NK-92 (cell line): ENCODE data around the gene FBF1.
"Not testable (repeated sequence)": the region's sequence is repeated elsewhere in the genome, so short reads cannot be mapped to it uniquely, and the experiment has no call there.

Experiments
- DNase-seq: peaks from one replicate; lab custom pipeline; 2025; ENCODE audit not compliant: unreplicated experiment; lab: John Stamatoyannopoulos, UW

The FBF1 gene

DNA sequence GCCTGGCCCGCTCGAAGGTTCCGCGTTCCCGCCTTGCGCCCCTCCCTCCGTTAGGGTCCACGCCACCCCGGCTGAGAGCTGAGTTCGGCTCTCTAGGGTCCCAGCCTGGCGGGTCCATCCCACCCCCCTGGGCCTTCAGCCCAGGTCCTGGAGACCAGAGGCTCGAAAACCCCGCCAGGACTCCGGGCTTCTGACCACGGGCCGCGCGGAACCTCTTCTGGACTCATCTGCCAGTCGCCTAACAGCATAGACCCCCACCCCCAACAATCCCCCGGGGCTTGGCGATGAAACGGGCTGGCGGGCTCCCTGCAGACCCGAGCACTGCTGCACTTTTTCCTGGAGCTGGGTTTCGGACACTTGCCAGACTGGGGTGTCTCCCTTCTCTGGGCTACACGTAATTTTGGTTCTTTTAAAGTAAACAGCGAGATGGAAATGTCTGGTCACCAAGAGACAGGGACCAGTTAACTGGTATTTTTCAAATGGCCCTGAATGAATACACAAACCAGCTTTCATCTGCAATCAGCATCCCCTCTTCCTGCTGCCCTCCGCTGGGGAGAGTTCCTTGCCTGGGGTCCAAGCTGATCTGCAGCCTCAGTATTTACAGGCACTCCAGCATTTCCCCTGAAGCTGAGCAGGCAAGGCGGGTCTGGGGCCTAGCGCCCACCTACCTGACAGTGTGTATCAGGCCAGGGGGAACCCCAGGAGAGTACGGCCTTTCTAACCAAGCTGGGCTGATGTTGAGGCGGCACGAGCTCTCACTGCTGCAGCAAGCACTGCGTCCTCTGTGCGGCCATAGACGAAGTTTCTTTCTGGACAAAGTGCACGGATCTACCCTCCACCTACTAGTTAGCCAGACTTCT is 43.5 kb downstream of the FBF1 start:
- DNase-seq, result no peak

DNA sequence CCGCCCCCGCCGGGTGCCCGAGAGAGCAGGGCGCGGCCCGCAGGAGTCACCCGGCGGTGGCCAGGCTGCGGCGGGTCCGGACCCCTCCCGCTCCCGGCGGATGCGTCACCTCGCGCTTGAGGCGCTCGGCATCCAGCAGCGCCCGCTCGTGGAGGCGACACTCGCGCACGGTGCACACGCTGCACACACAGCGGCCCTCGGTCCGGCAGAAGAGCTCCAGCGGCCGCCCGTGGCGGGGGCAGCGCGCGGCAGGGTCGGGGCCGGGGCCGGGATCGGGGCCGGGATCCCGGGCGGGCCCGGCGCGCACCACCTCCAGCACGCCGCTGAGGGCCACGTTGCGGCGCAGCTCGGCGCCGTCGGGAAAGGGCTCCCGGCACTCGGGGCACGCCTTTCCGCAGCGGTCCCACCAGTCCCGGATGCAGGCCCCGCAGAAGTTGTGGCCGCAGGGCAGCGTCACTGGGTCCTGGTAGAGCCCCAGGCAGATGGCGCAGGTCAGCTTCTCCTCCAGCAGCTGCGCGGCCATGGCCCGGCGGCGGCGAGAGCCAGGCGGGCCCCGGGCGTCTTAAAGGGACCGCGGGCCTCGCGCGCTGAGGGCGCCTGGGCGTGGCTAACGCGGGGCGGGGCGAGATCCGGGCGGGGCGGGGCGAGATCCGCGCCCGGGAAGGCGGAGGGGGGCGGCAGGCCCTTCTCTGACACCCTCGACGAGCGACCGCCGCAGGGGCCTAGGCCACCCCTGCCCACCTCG is 44.3 kb downstream of the FBF1 start, which contains the start of gene TRIM65:
Gene TRIM65, minus strand, starts transcription at position 537 of the 745 bp plus-strand sequence. Its CDS starts 14 bp downstream, at position 523.
- no peak for DNase-seq

DNA sequence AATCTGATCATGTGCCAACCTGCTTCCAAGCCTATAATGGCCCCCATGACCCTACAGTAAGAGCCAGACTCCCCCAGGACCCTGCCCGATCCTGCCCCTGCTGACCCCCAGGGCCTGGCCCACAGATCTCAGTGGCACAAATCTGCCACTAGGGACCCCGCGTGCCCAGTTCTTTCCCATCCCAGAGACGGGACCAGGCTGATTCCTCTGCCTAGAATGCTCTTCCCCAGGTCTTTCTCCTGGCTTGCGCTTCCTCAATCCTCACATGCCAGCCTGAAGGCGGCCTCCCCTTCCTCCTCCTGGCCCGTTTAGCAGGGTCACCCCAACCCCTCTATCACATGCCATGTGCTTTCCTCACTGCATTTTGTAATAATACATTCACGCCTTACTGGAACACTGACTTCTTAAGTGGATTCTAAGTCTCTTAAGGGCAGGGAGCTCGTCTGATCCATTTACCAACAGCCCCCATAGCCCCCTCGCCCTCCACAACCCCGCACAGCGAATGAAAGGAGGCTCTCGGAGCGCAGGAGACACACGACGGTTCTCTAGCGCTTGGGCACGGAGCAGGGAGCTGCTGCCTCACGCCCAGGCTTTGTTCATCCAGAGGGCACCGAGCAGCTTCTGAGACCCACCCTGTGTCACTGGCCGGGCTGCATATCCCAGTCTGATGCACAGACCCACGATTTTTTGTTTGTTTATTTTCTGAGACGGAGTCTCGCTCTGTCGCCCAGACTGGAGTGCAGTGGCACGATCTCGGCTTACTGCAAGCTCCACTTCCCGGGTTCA is 45.3 kb downstream of the FBF1 start:
- no peak for DNase-seq

DNA sequence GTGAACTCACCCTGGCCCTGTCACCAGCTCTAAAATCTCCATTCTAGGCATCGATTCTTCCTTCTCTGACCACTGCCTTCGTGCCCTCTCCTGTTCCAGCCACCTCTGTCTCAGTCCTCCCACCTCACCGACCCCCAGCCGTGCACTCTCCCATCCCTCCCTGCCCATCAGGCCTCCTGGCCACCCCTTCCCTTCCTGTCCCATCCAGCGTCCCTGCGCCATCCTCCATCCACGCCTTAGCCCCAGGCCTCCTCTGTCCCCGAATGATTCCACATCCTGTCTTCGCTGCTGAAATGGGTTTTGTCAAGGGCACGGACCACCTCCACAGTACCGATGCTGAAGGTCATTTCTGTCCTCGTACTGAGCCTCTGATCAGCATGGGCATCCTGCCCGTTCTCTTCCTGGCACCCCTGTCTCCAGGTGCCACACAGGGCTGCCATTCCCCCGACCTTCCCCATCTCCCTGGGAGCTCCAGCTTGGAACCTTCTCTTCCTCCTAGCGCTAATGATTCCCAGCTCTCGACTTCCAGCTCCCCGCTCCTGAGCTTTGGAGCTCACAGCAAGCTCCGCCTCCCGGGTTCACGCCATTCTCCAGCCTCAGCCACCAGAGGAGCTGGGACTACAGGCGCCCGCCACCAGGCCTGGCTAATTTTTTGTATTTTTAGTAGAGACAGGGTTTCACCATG is 46.7 kb downstream of the FBF1 start:
- no peak for DNase-seq

DNA sequence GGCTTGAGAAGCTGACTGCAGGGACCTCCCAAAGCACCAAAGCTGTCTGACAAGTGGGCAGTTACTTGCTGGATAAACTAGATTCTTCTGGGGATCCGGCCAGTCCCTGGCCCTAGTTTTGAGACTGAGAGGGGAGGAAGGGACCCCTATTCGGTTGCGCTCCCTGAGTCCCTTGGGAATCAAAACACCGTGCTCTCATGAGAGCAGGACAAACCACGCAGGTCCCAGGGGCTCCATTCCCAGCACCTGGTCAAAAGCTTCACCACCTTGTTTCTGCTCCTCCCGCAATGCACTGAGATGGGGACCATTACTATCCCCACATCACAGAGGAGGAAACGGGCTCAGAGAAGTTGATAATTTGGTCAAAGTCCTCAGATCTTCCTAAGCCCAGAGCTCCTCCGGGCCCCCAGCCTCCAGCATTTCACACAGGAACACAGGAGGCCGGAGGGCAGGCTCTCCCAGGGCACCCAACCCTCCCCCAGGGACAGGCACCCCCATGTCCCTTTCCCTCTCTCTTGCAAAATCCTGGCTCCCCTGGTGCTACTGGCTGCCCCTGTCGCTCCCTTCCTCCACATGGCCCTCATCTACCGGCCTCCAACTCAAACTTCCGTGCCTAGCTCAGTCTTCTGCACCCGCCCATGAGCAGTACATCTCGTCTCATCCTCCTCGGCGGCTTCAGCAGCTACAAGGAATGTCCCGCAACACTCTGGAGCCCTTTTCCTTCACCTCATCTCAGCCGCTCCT is 47.4 kb downstream of the FBF1 start:
- no peak for DNase-seq

DNA sequence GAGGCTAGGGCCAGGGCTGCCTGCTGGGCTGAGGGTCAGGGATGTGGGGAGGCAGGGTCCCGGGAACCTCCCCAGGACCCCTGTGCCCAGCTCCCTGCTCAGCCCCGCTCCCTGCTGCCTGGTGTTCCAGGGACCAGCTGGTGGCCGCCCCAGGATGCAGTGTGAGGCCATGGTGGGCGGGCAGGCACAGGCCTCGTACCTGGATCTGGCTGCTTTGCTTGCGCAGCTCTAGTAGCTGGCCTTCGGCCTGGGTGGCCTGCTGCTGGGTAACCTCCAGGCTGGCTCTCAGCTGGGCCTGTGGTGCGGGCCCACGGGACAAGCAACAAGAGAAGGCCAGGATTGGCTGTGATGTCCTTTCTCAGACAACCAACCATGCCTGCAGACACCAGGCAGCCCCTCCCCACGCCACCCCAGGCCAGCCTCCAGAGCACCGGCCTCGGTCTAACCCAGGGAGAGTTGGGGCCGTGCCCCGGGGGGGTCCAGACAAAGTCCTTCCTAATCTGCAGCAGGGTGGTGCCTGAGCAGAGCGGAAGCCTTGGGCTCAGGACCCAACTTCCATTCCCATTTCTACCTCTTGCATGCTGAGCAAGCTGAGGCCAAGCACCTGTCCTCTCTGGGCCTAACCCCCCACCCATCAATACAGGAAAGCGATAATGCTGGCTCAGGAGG is 48.2 kb downstream of the FBF1 start:
- DNase-seq, result no peak

DNA sequence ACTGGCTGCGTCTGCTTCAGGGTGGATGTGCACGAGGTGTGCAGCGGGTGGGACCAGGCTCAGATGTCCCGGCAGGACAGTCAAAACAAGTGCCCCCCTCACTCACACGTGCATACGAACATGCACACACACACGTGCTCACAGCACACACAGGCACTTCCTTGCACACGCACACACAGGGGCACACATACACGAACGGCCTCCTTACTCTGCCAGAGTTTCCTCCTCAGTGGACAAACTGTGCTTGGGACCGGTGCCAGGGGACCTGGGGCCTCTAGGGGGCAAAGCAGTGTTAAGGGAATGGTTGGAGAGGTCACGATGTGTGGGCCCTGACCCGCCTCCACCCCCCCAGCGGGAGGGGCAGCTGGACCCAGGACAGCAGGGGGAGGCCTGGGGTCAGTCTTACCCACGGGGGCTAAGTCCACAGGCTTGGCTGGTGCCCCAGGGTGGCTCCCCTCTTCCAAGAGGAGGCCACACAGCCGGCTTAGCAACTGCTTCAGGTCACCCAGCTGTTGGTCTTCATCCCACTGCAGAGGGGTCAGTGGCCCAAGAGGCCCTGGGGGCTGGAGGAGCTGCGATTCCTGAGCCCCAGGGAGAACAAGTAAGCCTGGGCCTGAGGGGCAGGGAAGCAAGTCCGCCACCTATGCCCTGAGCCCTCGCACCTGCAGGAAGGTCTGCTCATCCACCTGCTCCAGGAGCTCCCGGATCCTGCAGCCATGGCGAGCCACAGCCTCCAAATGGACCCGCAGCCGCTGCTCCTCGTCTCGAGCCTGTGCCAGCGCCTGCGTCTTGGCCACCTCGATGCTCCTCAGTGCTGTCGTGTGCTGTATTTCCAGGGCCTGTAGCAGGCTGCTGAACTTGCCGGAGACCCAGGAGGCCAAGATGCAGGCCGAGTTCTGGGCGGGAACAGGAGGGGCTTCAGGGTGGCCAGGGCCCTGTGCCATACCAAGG is 49.0 kb downstream of the FBF1 start:
- DNase-seq, result no peak

DNA sequence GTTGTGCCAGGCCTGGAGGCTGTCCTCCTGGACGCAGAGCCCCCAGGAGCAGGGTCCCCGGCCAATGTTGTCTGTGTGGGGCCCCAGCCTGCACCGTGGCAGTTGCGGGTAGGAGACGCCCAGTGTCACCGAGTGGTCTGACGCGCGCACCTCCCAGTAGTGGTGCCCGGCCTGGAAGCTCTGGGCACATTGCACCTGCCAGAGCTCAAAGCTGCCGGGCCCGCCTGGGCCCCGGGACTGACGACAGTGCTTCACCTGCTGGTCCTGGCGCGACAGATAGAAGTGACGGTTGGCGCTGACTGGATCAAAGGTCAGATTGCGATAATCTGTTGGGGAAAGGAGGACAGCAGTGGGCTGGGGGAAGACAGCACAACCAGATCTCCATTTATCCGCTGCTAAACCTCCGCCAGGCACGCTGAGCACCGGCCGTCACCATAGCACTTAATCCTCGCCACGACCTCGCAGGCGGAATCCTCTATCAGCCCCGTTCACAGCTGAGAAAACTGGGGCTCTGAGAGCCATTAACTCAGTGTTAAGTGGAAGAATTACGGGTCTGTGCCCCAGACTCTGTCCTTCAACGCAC is 49.7 kb downstream of the FBF1 start:
- no peak for DNase-seq

DNA sequence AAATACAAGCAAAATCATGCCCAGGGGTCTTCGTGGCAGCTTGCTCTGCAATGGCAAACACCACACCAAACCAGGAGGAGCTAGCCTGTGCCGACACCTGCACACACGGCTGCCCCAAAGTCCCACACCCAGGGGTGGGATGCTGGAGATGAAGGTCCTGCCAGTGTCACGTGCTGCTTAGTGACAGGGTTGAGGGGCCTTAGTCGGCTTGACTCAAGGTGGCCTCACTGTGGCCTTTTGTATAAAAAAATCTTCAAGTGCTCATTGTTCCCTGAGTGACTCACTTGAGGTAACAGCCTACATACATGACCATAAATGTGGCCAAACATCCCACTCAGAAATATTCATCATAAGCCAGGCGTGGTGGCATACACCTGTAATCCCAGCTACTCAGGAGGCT is 51.4 kb downstream of the FBF1 start:
- DNase-seq, result no peak

DNA sequence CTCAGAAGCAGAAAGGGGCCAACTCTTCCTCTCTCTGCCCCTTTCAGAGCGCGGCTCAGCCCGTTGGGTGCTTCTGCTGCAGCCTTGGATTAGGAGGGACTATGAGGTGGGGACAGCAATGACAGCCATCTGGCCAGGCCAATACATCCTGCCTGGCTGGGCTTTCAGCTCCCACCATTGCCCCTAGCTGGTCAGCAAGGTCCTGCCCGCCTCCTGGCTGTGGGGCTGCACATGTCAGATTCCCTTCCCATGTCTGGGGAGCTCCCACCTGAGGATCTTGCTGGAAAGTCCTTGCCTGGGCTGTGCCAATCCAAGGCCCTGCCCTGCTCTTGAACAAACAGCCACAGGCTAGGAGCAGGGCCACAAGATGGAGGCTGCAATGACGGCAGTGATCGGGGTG is 52.4 kb downstream of the FBF1 start:
- no peak for DNase-seq

DNA sequence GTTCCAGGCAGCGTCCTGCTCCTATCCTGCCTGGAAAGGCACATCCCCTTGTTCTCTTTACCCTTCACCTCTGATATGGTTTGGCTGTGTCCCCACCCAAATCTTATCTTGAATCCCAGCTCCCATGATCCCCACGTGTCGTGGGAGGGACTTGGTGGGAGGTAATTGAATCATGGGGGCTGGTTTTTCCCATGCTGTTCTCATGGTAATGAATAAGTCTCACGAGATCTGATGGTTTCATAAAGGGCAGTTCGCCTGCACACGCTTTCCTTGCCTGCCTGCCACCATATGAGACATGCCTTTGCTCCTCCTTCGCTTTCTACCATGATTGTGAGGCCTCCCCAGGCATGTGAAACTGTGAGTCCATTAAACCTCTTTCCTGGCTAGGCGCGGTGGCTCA is 55.0 kb downstream of the FBF1 start:
- DNase-seq, result not testable (repeated sequence)

DNA sequence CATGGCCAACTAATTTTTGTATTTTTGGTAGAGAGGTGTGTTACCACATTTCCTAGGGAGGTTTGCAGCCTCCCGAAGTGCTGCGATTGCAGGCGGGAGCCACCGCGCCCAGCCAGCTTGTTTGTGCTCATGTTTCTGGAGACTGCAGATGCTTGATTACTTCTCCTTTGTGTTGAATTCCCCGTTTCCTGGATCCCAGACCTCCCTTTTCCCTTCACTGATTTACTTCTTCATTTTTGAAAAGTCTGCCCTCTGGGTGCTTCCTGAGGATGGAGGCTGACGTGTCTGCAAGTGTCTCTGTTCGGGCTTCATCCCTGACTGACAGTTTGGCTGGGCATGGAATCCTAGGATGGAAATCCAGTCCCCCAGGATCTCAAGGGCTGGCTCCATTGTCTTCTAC is 55.4 kb downstream of the FBF1 start:
- no peak for DNase-seq

DNA sequence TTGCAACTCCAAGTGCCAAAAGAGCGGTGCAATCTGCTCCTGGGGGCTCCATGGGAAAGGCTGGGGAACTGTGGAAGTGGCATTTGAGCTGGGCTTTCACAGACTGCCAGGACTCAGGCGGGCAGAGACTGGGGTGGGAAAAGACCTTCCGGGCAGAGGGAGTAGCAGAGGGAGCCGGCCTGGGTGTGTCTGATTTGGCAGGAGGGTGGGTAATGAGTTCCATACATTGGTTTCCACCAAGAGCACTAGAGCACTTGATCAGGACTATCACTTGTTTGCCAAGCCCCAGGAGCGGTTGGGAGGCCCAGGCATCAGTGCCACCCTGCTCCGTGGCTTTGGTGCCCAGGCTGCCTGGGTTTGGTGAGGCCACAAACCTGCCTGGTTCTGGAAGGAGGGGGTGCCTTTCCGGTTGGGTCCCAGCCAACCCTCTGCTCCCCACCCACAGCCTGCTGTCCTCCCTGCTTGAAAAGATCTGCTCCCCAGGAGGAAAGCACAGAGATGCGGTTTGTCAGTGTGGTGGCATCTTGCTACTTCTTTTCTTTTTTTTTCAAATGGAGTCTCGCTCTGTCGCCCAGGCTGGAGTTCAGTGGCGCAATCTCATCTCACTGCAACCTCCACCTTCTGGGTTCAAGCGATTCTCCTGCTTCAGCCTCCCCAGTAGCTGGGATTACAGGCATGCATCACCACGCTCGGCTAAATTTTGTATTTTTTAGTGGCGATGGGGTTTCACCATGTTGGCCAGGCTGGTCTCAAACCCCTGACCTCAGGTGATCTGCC is 59.0 kb downstream of the FBF1 start:
- no peak for DNase-seq

DNA sequence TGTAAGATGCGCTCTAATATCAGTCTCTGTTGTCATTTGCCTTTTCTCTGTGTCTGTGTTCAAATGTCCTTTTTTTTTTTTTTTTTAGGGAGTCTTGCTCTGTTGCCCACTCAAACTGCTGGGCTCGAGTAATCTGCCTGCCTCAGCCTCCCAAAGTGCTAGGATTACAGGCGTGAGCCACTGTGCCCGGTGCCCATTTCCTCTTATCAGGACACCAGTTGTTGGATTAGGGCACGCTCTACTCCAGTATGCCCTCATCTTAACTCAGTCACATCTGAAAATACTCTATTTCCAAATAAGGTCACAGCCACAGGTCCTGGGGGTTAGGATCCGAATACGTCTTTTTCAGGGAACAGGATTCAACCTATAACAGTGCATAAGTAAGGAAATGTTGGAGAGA is 60.6 kb downstream of the FBF1 start:
- no peak for DNase-seq

DNA sequence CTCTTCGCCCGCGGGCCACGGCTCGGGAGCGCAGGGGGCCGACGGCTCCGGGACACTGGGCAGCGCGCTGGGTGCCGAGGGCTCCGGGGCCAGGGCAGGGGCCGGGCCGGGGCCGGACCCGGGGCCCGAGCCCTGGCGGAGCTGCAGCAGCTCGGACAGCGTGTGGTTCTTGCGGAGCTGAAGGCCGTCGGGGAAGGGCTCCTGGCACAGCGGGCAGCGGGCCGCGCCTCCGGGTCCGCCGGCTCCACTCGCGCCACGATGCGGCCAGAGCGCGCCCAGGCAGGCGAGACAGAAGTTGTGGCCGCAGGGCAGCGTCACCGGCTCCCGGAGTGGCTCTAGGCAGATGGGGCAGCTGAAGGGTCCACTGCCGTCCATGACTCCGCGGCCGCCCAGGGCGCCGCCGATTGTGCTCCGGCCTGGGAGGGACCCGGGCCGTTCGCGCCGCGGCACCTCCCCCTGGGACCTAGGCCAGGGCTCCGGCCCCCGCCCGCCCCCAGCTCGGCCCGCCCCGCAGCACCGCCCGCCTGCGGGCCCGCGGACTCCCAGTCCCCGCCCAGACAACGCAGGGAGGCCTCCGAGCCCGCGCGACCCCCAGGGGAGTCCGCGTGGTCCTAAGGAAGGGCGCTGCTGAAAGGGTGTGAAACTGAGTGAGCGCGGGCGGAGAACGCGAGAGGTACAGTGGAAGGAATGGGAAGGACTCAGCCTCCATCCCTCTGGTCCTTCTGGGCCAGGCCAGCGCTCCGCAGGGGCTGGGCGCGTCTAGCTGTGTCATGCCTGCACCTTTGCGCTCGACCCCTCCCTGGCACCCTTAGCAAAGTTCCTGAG is 62.5 kb downstream of the FBF1 start, which contains the start of gene TRIM47:
Gene TRIM47, minus strand, starts transcription at position 408 of the 825 bp plus-strand sequence. Its CDS starts 33 bp downstream, at position 375.
- no peak for DNase-seq

DNA sequence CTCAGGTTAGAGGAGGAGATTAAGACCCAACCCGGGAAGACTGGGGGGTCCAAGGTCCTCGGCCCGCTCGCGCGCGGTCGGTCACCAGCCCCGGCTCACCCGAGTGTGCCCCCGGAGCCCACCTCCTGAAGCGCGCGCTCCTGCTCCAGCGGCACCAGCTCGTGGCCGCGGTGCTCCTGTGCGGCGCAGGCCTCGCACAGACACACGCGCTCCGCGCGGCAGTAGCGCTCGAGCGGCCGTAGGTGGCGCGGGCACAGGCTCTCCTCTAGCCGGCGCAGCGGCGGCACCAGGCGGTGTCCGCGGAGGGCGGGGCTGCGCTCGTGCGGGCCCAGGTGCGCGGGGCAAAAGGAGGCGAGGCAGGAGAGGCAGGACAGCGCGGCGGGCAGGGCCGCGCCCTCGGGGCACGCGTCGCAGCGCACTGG is 63.1 kb downstream of the FBF1 start:
- DNase-seq, result no peak
